Smooth muscle cell (in vitro differentiated cells): ENCODE results near the gene CASK. TPM values are rescaled to one million over a fixed set of nuclear protein-coding genes. Genes with fewer than 3 reads are reported as not detected.
A peak's percentile ranks its signal among the peaks of the same experiment; 100 is the strongest.
"Not testable (repeated sequence)": the region's sequence is repeated elsewhere in the genome, so short reads cannot be mapped to it uniquely, and the experiment has no call there.

ENCODE experiments used
- DNase-seq: peaks from one replicate; lab custom pipeline; 2025; ENCODE audit not compliant: unreplicated experiment; lab: John Stamatoyannopoulos, UW
- H2AFZ ChIP-seq: fragments of 200-600 bp; sonication (generic); 2 replicates; pipeline ENCODE4 v1.6.0; 2016; ENCODE audit warnings: antibody characterized with exemption, low read depth, mild to moderate bottlenecking
- H3F3A ChIP-seq: fragments of 200-600 bp; sonication (generic); 2 replicates; pipeline ENCODE4 v1.6.0; 2017; ENCODE audit warnings: antibody characterized with exemption, low read depth
- H3K27ac ChIP-seq: fragments of 200-600 bp; sonication (generic); 2 replicates; pipeline ENCODE4 v1.5.1; 2016; ENCODE audit warnings: low read depth, mild to moderate bottlenecking
- H3K27me3 ChIP-seq: fragments of 200-600 bp; sonication (generic); 2 replicates; pipeline ENCODE4 v1.6.1; 2016; ENCODE audit warnings: low read depth, mild to moderate bottlenecking
- H3K36me3 ChIP-seq: fragments of 200-600 bp; sonication (generic); 2 replicates; pipeline ENCODE4 v1.5.1; 2016; ENCODE audit warnings: low read depth
- H3K4me1 ChIP-seq: fragments of 200-600 bp; sonication (generic); 2 replicates; pipeline ENCODE4 v1.5.1; 2016; ENCODE audit warnings: low read depth
- H3K4me2 ChIP-seq: fragments of 200-600 bp; sonication (generic); 2 replicates; pipeline ENCODE4 v1.6.0; 2016; ENCODE audit warnings: mild to moderate bottlenecking
- H3K4me3 ChIP-seq: fragments of 200-600 bp; sonication (generic); 2 replicates; pipeline ENCODE4 v1.5.1; 2016; ENCODE audit warnings: mild to moderate bottlenecking
- H3K79me2 ChIP-seq: fragments of 200-600 bp; sonication (generic); 2 replicates; pipeline ENCODE4 v1.6.0; 2016; ENCODE audit warnings: low read depth, mild to moderate bottlenecking
- H3K9ac ChIP-seq: fragments of 200-600 bp; sonication (generic); 2 replicates; pipeline ENCODE4 v1.6.0; 2016; ENCODE audit warnings: low read depth
- H3K9me3 ChIP-seq: fragments of 200-600 bp; sonication (generic); replicated peaks from 2 replicates; pipeline ENCODE4 v1.5.1; 2016; ENCODE audit warnings: low read depth
- H4K20me1 ChIP-seq: fragments of 200-600 bp; sonication (generic); 2 replicates; pipeline ENCODE4 v1.6.0; 2016; ENCODE audit warnings: low read depth
- CTCF ChIP-seq: fragments of 200-600 bp; sonication (generic); IDR thresholded peaks from 2 replicates; pipeline ENCODE4 v1.5.1; 2017; ENCODE audit warnings: borderline replicate concordance, mild to moderate bottlenecking, antibody characterized with exemption; ENCODE audit not compliant: insufficient read depth, poor library complexity, severe bottlenecking
- WGBS: methylation state at CpG from one replicate; pipeline ENCODE4 v1.1.7; 2016; ENCODE audit warnings: low lambda C conversion rate; 5-methylcytosine and 5-hydroxymethylcytosine counted together
- polyA plus RNA-seq: library from polyadenylated mRNA; unstranded; fragments of >200 nt; fragmentation: Nextera tagmentation; extraction: Ambion mirVana; gene quantifications from 2 replicates; pipeline ENCODE4 v1.2.1, GENCODE V29; 2016
- total RNA-seq: library from RNA; depleted of rRNA; stranded (reverse); fragments of >200 nt; gene quantifications from 2 replicates; pipeline ENCODE4 v1.2.3, GENCODE V29; 2014

Gene CASK
- total and polyA plus RNA-seq, 2 experiments from 2014 or later = 49.4 to 97.5 TPM

- H3K4me2 ChIP-seq = no peak overlapping the region
- no peak for DNase-seq
- no peak overlapping the region for H3K4me3 ChIP-seq
- H3K9ac ChIP-seq = no peak overlapping the region
- no peak overlapping the region for H3K27ac ChIP-seq
- no peaks in the 10 kb centered on the region for H4K20me1 ChIP-seq
- no peaks in the 10 kb centered on the region for H3K36me3 ChIP-seq
- no peak for TF ChIP-seq CTCF
- H3K9me3 ChIP-seq = no peaks in the 10 kb centered on the region
- H2AFZ ChIP-seq = no peak overlapping the region
- 68% methylated on average over 1 of the region's 1 CpG for WGBS
- H3K4me1 ChIP-seq = peaks cover 23% of the 10 kb centered on the region
- H3K79me2 ChIP-seq = no peaks in the 10 kb centered on the region
- no peaks in the 10 kb centered on the region for H3F3A ChIP-seq
- no peaks in the 10 kb centered on the region for H3K27me3 ChIP-seq
Observed at GRCh38 chrX:41721590-41721989, 201.8 kb downstream of the CASK start.

DNA sequence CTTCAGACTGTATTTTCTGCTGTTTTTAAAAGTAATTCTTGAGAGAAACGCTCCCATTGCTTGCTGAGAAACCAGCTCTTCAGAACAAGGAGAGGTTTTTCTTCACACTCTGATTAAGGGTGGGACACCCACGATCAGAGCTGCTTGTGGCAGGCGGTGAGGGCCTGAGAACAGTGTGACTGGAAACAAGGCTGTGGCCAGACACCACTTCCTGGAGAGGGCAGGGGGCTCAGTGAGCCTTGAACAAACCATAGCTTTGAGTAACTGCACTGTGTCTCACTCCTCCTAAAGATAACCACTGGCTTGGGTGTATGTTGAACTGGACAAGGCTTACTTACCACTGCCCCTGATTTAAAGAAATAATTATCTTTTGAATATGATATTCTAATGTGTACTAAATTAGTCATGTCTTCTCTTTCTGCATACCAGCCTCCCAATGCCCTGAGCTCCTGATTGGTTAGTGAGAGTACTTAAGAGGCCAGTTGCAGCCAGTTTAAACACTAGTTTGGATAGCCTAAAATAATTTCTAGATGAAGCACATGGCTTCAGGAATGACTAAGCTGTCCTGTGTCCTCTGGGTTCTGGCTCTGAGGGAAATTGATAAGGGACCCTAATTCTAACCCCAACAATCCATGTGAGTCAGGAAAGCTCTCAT, 203.1 kb downstream of the CASK start:
- Histone ChIP-seq H2AFZ (no peak overlapping the region), H3K9ac (no peak overlapping the region), H3F3A (no peaks in the 10 kb centered on the region), H3K9me3 (no peaks in the 10 kb centered on the region), H3K27me3 (no peaks in the 10 kb centered on the region), H3K79me2 (no peaks in the 10 kb centered on the region), H3K4me3 (no peak overlapping the region), H3K36me3 (no peaks in the 10 kb centered on the region), H3K4me1 (peaks cover 23% of the 10 kb centered on the region), H3K4me2 (peak overlapping the region; percentile 19), H3K27ac (peak overlapping the region; percentile 74), H4K20me1 (no peaks in the 10 kb centered on the region)
- TF ChIP-seq CTCF = no peak
- DNase-seq = no peak
- 24% methylated on average over 3 of the region's 3 CpGs for WGBS

GRCh38 chrX:41719610-41720009, 203.7 kb downstream of the CASK start:
- not testable (repeated sequence) for H3K9ac ChIP-seq, H3K27me3 ChIP-seq, H2AFZ ChIP-seq, H3K4me3 ChIP-seq, DNase-seq, H3K36me3 ChIP-seq, H3K9me3 ChIP-seq, H3F3A ChIP-seq, H3K79me2 ChIP-seq, H4K20me1 ChIP-seq
- 80% methylated on average over 6 of the region's 6 CpGs for WGBS
- Histone ChIP-seq H3K4me2 (peak overlapping the region; percentile 19), H3K27ac (peak overlapping the region; percentile 74), H3K4me1 (peaks cover 23% of the 10 kb centered on the region)

DNA sequence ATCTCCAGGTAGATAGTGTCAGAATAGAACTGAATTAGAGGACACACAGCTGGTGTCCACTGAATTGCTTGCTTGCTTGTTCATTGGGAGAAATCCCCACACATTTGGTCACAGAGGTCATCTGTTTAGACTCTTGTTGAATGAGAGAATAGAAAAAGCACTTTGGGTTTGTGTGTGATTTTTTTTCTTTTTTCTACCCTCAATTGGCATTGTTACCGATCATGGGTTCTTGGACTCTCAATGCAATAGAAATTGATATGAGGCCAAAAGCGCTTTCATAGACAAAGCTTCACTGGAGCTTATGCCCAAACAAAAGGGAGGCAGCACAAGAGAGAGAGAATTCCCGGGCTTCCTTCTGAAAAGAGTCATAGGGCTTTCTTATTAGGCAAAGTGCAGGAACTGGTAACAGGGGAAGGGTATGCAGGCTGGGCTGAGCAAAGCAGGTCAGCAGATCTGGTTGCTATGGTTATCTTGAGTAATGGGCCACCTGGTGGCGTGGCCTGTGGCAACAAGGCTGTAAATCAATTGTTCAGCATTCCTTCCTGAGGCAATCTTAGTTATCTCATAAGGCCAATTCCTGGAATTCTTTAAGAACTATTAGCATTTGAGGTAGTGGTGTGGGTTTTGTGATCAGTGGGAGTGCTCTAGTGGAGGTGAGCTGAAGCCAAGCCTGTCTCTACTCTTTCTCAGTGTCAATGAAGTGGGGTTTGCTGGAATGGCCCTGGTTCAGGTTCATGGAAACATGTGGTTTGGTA, 204.7 kb downstream of the CASK start:
- Histone ChIP-seq H3K79me2 (no peaks in the 10 kb centered on the region), H3K9ac (no peak overlapping the region), H3K4me2 (no peak overlapping the region), H3K9me3 (no peaks in the 10 kb centered on the region), H3K36me3 (no peaks in the 10 kb centered on the region), H4K20me1 (no peaks in the 10 kb centered on the region), H2AFZ (no peak overlapping the region), H3K4me3 (no peak overlapping the region), H3F3A (no peaks in the 10 kb centered on the region), H3K27ac (peak overlapping the region; percentile 59), H3K27me3 (no peaks in the 10 kb centered on the region), H3K4me1 (peaks cover 23% of the 10 kb centered on the region)
- no peak for DNase-seq
- WGBS = 61% methylated on average over 4 of the region's 4 CpGs
- TF ChIP-seq CTCF = no peak
